GM18870 (cell line): Measurements from ENCODE around the gene SYCE1L.
A peak's percentile ranks its signal among the peaks of the same experiment; 100 is the strongest.
"Not testable (repeated sequence)": the region's sequence is repeated elsewhere in the genome, so short reads cannot be mapped to it uniquely, and the experiment has no call there.

Source experiments
- ATAC-seq: cut with Tn5 transposase; IDR thresholded peaks from one replicate; pipeline ENCODE4 v1.9.1; 2021; ENCODE audit warnings: moderate library complexity; ENCODE audit not compliant: unreplicated experiment

The SYCE1L gene, protein sequence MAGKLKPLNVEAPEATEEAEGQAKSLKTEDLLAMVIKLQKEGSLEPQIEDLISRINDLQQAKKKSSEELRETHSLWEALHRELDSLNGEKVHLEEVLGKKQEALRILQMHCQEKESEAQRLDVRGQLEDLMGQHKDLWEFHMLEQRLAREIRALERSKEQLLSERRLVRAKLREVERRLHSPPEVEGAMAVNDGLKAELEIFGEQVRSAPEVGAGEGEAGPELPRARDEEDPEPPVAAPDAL

DNA sequence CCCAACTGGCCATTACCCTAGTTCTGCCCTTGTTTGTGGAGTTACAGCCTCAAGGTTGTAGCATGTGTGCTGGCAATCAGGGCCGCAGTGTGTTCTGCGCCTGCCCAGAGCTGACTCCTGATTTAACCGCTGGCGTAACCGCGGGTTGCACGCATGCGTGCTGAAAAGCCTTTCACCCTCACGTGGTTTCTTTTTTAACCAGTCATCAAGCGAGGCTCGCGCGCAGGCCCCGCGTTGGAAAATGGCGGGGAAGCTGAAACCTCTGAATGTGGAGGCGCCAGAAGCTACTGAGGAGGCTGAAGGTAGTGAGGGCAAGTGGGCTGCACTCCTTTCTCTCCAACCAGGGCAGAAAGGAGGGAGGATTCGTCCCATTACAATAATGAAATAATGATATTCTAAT is at the start of gene SYCE1L:
Gene SYCE1L (plus strand): TSS at position 198 of the 400 bp plus-strand sequence. CDS start 44 bp downstream, at position 242.
- no peak for ATAC-seq

DNA sequence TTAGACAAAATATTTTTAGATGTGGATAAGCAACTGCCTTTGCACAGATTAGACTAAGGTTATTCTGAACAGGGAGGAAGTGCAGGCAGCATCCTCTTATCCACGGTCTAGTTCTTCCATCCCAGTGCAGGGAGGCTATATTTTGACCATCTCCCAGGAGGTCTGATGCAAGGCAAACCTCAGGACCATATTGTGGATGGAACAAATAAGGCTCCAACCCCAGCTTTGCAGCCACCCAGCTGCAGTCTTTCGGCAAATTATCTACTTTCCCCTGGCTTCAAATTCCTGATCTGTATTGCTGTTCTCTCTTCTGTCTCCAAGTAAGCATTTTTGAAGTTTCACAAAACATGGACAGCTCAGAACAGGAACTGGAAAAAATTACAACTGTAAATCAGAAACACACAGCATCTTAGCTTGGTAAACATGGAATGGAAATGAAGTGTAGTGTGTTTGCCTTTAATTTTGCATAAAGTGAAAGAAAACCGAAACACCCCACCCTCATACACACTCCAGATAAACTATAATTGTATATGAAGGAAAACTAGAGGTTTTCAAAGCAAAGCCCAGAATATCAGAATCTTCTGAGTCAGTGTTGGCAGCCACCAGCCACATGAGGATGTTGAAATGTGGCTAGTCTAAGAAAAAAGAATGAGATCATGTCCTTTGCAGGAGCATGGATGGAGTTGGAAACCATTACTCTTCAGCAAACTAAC is 41.7 kb upstream of the SYCE1L start:
- ATAC-seq: no peak

GRCh38 chr16:77158293-77158692 is 40.9 kb upstream of the SYCE1L start:
- no peak for ATAC-seq

DNA sequence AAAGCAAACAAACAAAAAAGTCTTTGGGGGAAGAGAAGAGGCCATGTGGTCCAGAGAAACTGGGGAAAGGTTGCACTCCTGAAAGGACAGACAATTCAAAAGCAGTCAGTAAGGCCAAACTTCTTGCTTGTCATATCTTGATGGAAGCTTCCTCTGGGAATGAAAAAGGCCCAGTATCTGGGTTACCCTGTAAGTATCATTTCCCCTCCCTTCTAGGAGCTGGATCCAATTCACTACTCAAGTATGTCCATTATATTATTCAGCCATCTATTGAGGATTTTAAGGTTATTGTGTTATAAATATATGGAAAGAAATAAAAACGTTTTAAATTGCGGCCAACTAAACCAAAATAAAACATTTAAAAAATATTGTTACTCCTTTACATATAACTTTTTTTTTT is 34.2 kb upstream of the SYCE1L start:
- no peak for ATAC-seq

GRCh38 chr16:77165536-77166236 is 33.5 kb upstream of the SYCE1L start:
- ATAC-seq: not testable (repeated sequence)

DNA sequence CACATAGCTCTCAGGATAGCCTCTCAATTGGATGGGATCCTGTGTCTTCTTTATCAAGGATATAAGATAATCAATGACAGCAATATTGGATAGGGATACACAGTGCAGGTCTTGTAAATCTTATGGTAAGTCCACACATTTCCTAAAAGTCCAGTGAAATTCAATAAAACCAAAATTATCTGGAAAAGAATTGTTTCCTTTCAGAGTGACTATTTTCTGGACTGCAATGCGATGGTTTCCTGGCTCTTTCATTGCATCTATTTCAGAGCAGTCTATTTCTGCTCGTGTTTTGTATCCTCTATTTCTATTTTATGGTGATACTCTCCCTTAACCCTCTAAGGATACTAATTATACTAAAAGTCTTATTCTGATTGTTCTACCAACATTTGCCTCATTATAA is 32.5 kb upstream of the SYCE1L start:
- ATAC-seq: no peak

- ATAC-seq: no peak
Observed at GRCh38 chr16:77168901-77169300, 30.3 kb upstream of the SYCE1L start.

DNA sequence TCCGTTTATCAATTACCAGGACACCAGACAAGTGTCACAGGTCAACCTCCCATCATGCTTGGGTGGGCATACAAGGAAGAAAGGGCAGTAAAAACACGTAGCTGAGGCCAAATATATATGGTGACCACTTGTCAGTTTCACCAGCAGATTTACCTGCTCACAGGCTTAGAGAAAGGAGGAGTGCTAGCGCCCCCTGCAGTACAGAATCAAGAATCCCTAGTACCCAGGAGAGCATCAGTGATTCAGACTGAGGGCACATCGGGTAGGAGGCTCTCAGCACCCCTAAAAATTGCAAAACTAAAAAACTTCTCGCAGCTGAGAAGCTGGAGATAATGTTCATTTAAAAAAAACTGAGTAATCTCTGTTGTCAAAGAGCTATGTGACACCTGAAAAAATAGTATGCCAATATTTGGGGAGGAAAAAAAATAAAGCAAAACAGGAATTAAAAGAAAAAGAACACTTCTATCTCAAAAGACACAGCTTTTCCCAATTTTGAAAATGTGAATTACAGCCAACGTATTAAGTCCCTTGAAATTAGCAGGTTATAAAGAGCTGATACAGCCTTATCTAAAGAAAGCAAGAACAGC is 29.5 kb upstream of the SYCE1L start:
- peak; percentile 68 for ATAC-seq

- no peak for ATAC-seq
Observed at GRCh38 chr16:77170805-77171204, 28.4 kb upstream of the SYCE1L start.

DNA sequence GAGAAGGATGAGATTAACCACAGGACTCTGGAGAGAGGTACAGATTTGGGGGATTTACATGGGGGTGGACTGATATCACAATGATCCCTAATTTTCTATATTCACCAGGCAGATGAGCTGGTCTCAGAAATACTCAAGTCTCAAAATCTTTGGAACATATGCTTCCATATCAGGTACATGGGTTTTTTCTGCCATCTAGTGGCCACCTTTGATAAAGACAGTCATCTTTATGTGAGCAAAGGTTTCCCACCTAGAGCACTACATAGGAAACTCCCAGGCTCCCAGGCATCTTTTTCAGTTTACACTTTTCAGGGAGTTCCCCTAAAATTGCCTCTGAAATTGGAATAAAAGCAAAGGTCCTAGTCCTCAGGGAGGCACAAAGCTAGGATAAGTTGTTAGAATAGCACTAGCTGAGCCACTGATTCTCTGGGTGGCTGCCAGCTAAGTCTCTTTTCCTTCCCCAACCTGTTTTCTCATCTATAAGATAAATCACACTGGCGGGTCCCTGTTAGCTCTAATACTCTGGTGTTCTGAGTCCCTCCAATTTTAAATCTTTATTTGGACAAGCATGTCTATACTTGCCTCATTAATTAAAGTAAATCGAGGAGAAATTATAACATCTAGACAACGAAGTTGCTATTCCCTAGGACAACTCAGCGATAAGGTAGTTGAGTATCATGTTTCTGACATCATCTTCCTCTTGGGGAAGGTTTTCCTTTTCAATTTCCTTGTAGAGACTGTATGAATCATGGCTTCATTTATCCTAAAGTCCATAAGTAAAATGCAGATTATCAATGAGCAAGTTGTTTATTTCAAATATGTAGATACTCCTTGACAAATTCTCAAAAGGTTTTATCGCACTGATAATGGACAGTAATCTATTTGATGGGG is 27.2 kb upstream of the SYCE1L start:
- ATAC-seq: peak; percentile 89

- ATAC-seq: no peak
Observed at GRCh38 chr16:77172951-77173350, 26.3 kb upstream of the SYCE1L start.

DNA sequence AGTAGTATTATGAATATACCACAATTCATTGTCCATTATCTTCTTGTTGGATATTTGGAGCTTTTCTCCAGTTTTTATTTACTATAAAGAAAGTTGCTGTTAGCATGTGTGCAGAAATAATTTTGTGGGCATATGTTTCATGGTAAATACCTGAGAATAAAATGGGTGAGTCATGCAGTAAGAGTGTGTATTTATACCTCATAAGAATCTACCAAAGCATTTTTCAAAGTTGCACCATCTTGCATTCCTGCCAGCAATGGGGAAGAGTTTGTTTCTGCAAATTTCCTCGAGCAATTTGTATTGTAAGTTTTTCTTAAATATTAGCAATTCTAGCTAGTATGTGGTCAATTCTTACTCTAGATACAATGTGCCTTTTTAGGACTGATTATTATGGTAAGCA is 16.1 kb upstream of the SYCE1L start:
- no peak for ATAC-seq

DNA sequence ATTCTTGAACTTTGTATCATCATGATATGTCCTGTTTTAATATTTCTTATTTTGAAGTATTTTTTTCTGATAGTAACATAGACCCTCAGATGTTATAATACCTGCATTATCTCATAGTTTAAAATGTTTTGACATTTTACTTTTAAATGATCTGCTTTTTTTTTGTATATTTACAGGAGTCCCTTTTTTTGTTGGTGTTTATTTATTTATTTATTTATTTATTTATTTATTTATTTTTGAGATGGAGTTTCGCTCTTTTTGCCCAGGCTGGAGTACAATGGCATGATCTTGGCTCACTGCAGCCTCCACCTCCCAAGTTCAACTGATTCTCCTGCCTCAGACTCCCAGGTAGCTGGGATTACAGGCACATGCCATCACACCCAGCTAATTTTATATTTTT is 12.9 kb upstream of the SYCE1L start:
- not testable (repeated sequence) for ATAC-seq

- ATAC-seq: peak; percentile 1
Observed at GRCh38 chr16:77190190-77190477, 9.1 kb upstream of the SYCE1L start.

DNA sequence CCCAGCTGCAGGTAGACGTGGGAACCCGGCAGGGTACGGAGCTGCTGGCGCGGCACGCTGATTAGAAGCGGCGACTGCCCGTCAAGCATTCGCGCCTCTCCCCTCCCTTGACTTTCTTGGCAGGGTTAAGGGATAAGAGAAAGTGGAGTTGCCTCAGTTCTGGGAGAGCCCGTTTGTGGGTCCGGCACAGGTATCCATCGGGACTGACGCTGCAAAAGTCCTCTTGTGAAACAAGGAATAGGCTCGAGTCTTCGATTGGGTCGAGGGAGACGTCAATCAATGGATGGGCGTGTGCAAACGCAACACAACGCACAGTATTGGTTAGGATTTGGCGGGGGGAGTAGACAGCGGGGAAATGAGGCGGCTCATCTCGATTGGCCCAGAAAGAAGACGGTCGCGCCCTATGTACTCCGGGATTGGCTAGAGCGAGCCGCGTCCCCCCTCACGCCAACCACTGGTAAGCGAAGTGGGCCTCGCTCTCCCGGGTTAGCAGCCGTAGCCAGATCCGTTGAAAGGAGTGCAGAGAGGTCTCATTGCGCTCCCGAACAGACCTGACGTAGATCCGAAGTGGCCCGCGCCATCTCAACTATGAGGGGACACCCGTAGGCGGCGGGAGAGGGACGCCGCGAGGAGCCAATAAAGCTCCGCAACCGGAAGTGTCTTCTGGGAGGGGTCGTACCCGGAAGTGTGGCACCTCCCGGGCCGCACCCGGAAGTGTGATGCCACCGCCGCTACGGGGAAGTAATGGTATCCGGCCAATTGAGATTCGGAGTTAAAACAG is 8.5 kb upstream of the SYCE1L start, which contains the start of gene MON1B:
Gene MON1B (plus strand): TSS at position 713 of the 781 bp plus-strand sequence. CDS start 296 bp downstream, outside the sequence.
- peak; percentile 95 for ATAC-seq

- no peak for ATAC-seq
Observed at GRCh38 chr16:77191259-77191969, 7.8 kb upstream of the SYCE1L start.

DNA sequence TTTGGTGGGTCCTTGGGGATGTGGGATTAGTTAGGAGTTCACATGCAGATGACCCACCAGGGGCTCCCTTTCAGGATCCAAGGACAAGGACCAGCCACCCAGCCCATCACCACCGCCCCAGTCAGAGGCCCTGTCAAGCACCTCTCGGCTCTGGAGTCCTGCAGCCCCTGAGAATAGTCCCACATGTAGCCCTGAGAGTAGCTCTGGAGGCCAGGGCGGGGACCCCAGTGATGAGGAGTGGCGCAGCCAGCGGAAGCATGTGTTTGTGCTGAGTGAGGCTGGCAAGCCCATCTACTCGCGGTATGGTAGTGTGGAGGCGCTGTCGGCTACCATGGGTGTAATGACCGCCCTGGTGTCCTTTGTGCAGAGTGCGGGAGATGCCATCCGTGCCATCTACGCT is 5.8 kb upstream of the SYCE1L start:
- ATAC-seq: no peak

DNA sequence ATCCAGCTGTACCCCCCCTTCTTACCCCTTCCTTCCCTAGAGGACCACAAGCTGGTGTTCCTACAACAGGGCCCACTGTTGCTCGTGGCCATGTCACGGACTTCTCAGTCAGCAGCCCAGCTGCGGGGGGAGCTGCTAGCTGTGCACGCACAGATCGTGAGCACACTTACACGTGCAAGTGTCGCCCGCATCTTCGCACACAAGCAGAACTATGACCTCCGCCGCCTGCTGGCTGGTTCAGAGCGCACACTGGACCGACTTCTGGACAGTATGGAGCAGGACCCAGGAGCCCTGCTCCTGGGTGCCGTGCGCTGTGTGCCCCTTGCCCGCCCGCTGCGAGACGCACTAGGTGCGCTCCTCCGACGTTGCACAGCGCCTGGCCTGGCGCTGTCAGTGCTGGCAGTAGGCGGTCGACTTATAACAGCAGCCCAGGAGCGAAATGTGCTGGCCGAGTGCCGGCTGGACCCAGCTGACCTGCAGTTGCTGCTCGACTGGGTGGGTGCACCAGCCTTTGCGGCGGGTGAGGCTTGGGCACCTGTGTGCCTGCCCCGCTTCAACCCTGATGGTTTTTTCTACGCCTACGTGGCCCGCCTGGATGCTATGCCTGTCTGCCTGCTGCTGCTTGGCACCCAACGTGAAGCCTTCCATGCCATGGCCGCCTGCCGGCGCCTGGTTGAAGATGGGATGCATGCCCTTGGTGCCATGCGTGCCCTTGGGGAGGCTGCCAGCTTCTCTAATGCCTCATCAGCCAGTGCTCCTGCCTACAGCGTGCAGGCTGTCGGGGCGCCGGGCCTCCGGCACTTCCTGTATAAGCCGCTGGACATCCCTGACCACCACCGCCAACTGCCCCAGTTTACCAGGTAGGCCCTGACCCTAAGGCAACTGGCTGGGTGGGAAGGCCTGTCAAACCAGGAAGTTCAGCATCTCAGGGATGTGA is 4.6 kb upstream of the SYCE1L start:
- ATAC-seq: no peak
